OCI-LY3 (cell line): ENCODE data around the gene LCE3A.
"Not testable (repeated sequence)": the region's sequence is repeated elsewhere in the genome, so short reads cannot be mapped to it uniquely, and the experiment has no call there.

ENCODE experiments used
- EZH2phosphoT487 ChIP-seq: fragments of 200-600 bp; shearing (Covaris generic); IDR thresholded peaks from 2 replicates; pipeline ENCODE4 v1.6.1; 2018; ENCODE audit warnings: antibody characterized with exemption, mixed run types, low read depth
- TF ChIP-seq, protein P1 (sequence below): fragments of 200-600, 300-600 bp; sonication (generic); IDR thresholded peaks from 2 replicates; pipeline ENCODE4 v1.5.1; 2014; ENCODE audit warnings: antibody characterized with exemption, low read length, low read depth

DNA sequence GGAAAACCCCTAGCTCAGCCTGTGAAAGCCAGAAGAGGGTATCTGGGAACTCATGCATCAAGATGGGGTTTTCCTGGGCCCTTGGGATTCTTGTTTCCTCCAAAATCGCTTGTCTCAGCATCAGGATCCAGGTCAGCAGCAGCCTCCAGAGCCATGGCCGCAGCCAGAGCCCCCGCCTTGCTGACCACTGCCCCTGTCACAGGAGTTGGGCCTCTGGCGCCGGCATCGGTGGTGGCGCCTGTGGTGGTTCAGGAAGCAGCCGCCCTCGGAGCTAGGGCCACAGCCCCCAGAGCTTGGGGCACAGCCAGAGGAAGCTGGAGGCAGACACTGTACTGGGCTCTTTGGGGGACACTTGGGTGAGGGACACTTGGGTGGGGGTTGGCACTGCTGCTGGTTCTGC lies 43.4 kb downstream of the LCE3A start:
- TF ChIP-seq, protein P1, sequence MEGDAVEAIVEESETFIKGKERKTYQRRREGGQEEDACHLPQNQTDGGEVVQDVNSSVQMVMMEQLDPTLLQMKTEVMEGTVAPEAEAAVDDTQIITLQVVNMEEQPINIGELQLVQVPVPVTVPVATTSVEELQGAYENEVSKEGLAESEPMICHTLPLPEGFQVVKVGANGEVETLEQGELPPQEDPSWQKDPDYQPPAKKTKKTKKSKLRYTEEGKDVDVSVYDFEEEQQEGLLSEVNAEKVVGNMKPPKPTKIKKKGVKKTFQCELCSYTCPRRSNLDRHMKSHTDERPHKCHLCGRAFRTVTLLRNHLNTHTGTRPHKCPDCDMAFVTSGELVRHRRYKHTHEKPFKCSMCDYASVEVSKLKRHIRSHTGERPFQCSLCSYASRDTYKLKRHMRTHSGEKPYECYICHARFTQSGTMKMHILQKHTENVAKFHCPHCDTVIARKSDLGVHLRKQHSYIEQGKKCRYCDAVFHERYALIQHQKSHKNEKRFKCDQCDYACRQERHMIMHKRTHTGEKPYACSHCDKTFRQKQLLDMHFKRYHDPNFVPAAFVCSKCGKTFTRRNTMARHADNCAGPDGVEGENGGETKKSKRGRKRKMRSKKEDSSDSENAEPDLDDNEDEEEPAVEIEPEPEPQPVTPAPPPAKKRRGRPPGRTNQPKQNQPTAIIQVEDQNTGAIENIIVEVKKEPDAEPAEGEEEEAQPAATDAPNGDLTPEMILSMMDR: not testable (repeated sequence)
- TF ChIP-seq EZH2phosphoT487: not testable (repeated sequence)
